NCI-H446 (cell line): ENCODE data around the gene OTULINL.

Experiments
- DNase-seq, 2 experiments: peaks; one replicate each; lab custom pipeline; 2025; lab: John Stamatoyannopoulos, UW

The OTULINL gene

DNA sequence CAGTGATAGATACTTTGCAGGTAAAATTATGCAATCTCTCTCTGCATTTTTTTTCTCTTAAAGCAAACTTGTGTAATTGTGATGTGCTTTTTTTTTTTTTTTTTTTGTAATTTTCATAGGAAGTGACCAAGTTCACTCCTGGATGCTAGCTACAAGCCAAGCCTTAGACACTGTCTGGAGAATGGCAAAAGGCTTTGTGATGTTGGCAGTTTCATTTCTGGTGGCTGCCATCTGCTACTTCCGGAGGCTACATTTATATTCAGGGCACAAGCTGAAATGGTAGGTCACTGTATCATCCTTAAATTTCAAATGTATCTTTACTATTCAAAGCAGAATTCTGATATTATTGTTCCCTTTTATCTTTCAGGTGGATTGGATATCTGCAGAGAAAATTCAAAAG, 19.3 kb downstream of the OTULINL start:
- DNase-seq, result no peak

DNA sequence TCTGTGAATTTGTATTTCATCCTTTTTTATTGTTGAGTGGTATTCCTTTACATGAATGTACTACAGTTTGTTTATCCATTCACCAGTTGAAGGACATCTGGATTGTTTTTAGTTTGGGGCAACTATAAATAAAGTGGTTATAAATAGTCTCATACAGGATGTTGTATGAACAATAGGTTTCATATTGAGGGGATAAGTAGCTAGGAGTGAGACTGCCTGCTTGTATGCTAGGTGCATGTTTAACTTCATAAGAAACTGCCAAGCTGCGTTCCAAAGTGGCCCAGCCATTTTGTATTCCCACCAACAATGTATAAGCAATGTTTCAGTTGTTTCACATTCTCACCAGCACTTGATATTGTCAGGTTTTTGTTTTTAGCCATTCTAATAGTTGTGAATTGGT, 21.5 kb downstream of the OTULINL start:
- no peak for DNase-seq

DNA sequence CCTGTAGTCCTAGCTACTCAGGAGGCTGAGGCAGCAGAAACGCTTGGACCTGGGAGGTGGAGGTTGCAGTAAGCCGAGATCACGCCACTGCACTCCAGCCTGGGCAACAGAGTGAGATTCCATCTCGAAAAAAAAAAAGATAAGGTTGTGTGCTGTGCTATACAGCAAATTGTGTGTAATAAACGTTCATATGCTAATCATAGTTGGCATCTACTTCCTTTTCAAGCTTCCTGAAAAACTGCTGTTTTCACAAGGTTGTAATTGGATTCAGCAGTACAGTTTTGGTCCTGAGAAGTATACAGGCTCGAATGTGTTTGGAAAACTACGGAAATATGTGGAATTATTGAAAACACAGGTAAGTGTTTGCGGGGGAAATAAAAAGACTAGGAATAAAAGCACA, 25.5 kb downstream of the OTULINL start:
- no peak for DNase-seq

DNA sequence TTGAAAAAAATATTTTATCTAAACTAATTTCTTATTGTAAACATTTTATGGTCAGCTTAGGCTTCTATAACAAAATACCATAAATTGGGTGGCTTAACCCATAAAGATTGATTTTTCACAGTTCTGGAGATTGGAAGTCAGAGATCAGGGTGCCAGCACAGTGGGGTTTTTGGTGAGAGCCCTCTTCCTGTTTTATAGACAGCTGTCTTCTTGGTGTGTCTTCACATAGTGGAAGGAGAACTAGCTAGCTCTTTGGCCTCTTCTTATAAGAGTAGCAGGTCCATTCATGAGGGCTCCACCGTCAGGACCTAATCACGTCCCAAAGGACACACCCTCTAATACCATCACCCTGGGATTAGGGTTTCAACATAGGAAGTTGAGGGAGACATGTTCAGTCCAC, 26.6 kb downstream of the OTULINL start:
- DNase-seq, result no peak

DNA sequence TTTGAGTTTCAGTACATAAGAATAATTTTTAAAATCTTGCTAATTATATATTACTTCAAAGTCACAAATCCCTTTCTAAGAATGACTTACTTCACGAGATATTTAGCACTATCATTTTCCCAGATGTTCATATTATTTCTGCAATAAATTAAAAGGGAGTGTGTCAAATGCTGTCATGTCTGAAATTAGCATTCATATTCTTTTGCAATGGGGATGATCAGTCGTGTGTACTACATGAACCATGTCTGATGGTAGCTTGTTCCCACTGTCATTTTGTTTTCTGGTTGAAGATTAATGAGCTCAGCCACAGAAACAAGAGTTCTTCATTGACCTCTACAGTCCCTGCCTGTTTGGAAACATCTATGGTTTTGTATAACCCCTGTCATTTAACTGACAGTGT, 30.1 kb downstream of the OTULINL start:
- DNase-seq, result no peak

DNA sequence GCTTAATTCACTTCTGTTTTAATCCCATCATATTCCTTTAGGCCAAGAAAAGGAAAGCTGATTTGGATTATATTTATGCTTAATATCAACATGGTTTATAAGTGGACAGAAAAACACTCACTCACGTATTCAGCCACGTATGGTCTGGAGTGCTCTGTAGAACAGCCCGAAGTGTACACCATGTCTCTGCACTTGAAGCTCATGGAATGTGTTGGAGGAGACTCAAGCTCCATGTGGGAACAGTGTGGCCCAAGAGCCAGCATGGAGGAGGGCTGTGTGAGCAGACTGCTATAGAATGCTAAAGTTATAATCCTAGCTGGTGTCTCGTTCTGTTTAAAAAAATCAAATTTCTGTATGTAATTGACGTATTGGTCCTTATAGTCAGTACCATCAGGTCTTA, 32.9 kb downstream of the OTULINL start:
- DNase-seq, result no peak

DNA sequence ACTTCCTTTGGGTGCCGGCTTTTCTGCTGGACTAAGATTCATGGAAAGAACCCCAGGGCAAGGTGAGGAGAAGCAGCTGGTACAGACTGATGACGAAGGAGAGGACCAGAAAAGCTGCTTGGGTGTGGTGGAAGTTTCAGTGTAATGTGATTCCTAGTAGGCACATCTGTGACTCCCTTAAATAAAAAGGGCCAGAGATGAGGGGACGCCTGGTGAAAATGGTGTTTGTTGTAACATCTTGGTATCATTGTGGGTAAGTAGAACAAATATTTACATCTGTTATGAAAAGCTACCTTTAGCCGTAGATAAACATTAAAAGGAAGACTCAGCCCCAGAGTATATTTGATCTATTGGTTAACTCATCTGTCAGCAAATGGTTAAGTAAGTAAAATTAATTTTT, 33.8 kb downstream of the OTULINL start:
- DNase-seq, result no peak

DNA sequence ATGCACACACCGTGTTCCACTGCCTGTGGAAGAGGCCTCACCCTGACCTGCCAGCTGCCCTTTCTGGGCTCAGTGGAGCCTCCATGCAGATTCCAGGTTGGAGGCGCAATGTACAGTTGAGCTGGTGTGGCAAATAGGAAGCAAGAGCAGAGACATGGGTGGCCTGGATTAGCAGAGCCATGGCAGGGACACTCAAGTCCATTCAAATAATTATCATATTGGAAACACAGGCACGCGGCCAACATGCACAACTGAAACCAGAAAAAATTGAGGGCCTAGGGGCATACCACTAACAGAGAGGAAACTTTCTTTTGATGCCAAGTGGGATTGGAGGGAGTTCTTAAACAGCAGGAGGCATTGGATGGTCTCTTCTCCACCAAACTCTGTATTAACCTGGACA, 35.8 kb downstream of the OTULINL start:
- DNase-seq, result peak in 1 of 2 experiments; percentile 28

DNA sequence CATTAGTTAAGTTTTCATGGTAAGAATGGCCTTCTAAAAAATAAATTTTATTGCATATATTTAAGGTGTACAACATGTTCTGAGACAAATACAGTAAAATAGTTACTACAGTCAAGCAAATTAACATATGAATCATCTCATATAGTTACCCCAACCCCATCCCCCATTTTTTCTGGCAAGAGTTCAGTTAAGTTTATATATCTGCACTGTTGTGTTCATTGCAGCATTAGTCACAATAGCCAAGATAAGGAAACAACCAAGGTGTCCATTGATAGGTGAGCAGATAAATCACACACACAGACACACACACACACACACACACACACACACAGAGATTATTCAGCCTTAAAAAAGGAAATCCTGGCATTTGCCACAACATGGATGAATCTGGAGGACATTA, 45.7 kb downstream of the OTULINL start:
- no peak for DNase-seq

DNA sequence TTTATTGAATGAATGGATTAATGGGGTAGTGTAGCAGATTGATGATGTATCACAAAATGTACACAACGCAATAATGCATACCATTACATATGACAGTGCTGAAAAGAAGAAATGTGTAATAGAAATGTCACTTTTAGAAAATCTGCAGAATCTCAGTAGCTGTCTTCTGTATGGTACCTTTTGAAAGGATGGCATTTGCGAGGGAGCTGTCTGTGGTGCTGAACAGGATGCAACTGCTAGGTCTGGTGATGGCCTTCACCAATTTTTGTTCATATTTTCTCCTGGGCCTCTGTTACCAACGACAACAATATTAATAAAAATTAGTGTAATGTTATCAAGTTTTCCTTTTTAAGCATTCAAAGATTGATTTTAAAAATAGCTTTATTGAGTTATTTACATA, 46.8 kb downstream of the OTULINL start:
- peak in 1 of 2 experiments; percentile 10 for DNase-seq

DNA sequence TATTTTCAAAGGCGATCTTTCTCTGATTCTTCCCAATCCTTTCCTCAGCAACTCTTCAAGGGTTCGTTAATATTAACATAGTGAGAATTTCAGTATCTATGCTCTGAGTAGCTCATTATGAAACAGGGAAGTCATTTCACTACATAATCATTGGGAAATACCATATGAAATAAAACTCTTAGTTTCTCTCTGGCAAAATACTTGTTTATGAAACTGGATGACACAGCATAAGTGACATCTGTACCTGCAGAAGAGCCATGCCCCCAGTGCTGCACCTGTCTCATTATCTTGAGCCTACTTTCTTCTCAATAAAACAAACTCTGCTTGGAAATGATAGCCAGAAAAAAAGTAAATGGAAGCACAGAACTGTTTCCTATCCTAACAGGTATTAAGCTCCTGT, 49.1 kb downstream of the OTULINL start:
- DNase-seq, result no peak

DNA sequence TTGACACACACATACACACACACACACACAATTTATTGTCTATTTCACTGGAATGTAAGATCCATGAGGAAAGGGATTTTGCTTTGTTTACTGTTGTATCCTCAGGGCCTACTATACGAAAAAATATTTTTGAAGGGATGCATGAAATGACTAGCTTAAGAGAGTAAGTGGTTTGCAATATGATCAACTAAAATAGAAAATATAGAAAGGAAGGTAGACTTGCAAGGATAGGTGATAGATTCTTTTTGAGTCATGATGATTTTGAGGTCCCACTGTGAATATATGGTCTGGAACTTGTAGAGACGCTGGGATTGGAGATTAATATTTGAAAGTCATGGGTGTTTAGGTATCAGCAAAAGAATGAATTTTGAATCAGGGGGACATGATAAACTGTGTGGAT, 54.1 kb downstream of the OTULINL start:
- DNase-seq, result no peak

DNA sequence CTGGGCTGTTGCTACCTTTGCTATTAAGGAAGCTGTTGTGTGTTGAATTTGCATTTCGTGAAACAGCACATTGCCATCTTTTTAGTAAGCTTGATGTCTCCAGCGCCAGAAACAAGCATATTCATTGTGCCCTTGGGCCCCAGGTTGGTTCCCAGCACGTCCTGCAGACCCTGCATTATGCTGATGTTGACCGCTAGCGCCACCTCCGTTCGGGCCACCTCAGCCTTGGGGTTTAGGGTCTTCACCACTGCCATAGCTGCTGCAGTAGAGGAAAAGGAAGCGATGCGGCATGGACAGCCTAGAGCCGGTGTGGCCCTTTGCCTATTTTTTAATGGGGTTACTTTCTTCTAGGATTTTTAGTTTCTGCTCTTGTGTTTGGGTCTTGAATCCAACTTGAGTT, 59.2 kb downstream of the OTULINL start:
- no peak for DNase-seq

DNA sequence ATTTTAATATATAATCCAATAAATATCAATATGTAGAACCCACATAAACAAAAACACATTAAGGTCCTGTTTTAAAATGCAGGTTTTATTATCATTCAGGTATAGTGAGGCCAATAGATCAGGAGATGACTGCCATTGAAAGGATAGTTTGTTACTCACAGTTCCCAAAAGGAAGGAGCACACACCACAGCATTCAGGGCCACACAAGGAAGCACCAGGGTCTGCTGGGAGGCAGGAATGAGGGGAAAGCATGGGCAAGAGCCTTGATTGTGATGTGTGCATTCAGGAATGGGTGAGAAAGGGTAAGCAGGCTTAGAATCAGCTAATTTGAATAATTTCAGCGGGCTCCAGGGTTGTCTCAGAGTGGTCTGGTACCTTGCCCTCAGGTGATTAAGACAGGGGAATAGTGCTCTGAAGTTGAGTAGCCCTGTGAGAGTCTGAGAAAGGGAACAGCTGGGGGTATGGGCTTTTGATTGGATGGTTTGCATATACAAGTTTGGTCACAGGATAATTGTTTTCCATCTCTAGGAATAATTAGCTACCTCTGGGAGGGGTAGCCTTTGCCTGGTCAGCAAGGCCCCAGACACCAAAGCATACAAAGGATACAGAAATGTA, 63.1 kb downstream of the OTULINL start:
- DNase-seq, result no peak

DNA sequence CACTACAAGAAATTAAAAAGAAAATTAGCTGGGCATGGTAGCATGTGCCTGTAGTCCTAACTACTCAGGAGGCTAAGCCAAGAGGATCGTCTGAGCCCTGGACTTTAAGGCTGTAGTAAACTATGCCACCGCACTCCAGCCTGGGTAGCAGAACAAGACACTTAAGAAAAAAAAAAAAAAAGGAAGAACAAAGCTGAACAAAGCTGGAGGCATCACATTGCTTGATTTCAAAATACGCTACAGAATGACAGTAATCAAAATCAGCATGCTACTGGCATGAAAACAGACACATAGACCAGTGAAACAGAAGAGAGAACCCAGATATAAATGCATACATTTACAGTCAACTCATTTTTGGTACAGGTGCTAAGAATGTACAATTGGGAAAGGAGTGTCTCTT, 68.5 kb downstream of the OTULINL start:
- DNase-seq, result no peak

DNA sequence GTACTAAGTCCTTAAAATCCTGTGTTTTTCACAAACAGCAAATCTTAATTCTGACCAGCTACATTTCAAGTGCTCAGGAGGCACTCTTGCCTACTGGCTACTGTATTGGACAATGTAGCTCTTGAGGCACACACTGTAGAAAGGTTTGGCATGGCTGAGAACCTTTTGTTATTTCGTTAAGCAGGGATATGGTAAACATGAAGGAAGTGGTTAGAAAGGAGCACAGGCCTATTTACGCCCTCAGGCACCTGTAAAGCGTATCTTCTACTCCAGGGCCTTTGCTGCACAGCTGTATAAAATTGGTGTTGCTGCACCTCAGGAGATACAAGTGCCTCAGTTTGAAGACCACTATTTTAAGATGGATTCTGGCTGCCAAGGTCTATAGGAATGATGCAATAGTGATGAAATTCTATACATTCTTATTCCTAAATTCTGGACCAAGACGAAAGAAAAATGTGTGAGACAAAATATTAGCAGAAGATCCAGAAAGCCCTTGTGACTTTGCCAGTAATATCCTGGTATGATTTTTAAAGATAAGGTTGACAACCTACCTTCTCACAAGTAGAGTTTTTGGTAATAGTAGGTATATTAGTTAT, 73.7 kb downstream of the OTULINL start:
- DNase-seq, result no peak

DNA sequence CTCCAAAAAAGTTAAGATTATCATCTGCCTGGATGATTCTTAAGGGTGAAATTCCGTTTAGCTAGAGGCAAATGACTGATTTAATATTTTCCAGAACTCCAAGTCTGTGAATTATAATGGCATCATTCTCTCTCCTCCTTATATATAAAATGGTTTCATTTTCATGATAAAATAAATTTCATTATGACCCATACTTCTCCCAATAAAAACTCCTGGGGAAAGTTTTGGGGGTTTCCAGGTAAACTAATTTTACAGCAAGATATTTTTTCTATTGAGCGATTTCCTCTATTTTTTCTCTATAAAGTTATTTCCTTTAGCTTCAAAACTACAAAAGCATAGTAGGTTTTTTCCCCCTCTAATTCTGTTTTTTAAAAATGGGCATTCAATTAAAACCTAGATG, 75.3 kb downstream of the OTULINL start:
- no peak for DNase-seq

DNA sequence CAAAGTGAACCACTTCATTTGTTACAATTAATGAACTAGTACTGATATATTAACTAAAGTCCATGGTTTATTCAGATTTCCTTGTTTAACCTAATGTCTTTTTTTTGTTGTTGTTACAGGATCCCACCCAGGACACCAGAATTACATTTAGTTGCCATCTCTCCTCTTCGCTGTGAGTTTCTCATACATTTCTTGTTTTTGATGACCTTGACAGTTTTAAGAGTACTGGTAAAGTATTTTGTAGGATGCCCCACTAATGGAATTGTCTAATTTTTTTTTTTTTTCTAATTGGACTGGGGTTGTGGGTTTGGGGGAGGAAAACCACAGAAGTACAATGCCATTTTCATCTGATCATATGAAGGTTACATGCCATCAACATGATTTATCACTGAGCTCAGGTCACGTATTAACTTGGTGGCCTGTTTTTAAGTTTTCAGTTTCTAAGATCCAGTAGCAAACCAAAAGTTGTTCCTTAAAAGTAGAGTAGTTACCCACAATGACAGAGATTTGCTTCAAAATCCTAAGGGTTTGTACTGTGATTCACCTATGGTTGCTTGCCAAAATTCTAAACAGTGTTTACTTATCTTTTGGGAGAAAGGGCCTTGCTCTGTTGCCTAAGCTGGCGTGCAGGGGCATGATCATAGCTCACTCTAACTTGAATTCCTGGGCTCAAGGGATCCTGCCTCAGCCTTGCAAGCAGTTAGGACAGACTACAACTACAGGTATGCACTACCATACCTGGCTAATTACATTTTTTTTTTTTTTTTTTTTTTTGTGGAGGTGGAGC, 78.4 kb downstream of the OTULINL start:
- no peak for DNase-seq

DNA sequence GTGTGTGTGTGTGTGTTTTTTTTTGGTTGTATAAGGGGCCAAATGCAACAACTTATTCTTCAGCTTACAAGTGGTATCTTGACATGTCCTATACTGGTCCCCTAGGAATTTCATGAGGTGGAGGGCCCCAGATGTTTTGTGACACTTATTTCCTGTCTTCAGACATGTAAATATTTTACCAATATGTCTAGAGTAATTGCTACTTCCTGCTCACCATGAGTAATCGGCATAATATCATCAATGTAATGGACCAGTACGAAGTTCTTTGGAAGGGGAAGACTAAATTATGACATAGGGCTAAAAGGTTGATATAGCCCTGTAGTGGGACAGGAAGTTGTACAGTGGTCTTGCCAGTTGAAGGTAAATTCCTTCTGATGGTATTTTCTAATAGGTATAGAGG, 79.2 kb downstream of the OTULINL start:
- DNase-seq, result no peak
